Prostate gland (tissue), 2 donors: ENCODE results near the gene ANKRA2.

Experiments used
- CTCF ChIP-seq, 4 experiments: fragments of 200-600 bp in 2 of 4; fragments of 450-650 bp in 2 of 4; sonication (generic) in 2 of 4; IDR thresholded peaks; 1 replicate in 3 of 4; 2 replicates in 1 of 4; pipeline ENCODE4 v1.5.1; 2016 to 2019; ENCODE audit warnings: antibody characterized with exemption in 4 of 4, mild to moderate bottlenecking in 2 of 4, moderate library complexity in 2 of 4
- POLR2A ChIP-seq: fragments of 450-650 bp; IDR thresholded peaks from one replicate; pipeline ENCODE4 v1.6.1; 2016; ENCODE audit warnings: antibody characterized with exemption, mild to moderate bottlenecking

- no peak for TF ChIP-seq CTCF (IDR thresholded peaks at IDR 0.05)
- TF ChIP-seq POLR2A: no peak
These were observed 39.7 kb downstream of the ANKRA2 start for GRCh38 chr5:73525606-73526203.
